ENCODE data around the gene SLC35F4. TPM values are rescaled to one million over a fixed set of nuclear protein-coding genes. Genes with fewer than 3 reads are reported as not detected.

SLC35F4 gene
- total RNA-seq, 1 donor from 2014 or later: not detected

DNA sequence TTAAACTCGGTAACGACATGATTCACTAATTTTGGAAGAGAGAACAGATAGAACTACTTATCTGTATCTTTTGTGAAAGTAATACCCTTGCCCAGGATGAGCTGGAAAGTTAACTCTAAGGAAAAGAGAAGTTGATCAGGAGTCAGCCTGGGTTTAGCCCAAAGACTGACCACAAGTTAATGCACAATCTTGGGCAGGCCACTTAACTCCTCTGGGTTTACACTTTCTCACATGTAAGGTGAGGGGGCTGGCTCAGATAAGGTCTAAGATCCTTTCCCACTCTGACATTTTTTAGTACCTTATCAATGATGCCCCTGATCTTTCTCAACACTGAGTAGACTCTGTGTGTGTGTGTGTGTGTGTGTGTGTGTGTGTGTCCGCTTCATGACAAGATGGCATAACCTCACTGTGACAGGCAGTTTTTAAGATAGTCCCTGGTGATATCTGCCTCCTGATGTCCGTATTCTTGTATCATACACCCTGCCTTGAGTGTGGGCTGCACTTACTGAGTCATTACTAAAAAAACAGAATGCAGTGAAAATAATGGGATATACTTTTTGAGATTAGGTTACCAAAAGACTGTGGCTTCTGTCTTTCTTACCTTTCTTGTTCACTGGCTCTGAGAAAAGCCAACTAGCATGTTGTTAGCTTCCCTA, 316.0 kb downstream of the SLC35F4 start:
- intact Hi-C loops (cut with DNase I): no loop called here
- Histone ChIP-seq H3K36me3 (no peaks in the 10 kb centered on the region), H3K27ac (no peak overlapping the region), H3K4me1 (no peaks in the 10 kb centered on the region), H3K4me3 (no peak overlapping the region), H3K9me3 (peaks cover 7% of the 10 kb centered on the region), H3K27me3 (no peaks in the 10 kb centered on the region)
- no peak for DNase-seq (ENCODE audit: extremely low spot score in 2 of 2)
- TF ChIP-seq POLR2AphosphoS5 (IDR thresholded peaks at IDR 0.05; ENCODE audit: insufficient read depth in 1 of 2, low read depth in 1 of 2) (no peak), POLR2A (IDR thresholded peaks at IDR 0.05) (no peak)
- TF ChIP-seq, protein P1, sequence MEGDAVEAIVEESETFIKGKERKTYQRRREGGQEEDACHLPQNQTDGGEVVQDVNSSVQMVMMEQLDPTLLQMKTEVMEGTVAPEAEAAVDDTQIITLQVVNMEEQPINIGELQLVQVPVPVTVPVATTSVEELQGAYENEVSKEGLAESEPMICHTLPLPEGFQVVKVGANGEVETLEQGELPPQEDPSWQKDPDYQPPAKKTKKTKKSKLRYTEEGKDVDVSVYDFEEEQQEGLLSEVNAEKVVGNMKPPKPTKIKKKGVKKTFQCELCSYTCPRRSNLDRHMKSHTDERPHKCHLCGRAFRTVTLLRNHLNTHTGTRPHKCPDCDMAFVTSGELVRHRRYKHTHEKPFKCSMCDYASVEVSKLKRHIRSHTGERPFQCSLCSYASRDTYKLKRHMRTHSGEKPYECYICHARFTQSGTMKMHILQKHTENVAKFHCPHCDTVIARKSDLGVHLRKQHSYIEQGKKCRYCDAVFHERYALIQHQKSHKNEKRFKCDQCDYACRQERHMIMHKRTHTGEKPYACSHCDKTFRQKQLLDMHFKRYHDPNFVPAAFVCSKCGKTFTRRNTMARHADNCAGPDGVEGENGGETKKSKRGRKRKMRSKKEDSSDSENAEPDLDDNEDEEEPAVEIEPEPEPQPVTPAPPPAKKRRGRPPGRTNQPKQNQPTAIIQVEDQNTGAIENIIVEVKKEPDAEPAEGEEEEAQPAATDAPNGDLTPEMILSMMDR (IDR thresholded peaks at IDR 0.05): no peak

- Histone ChIP-seq H3K27ac (no peak overlapping the region), H3K36me3 (no peaks in the 10 kb centered on the region), H3K27me3 (no peaks in the 10 kb centered on the region), H3K4me3 (no peak overlapping the region), H3K4me1 (no peaks in the 10 kb centered on the region), H3K9me3 (no peaks in the 10 kb centered on the region)
- intact Hi-C loops (cut with DNase I): no loop called here
- DNase-seq (ENCODE audit: extremely low spot score in 2 of 2): no peak
- TF ChIP-seq, protein P1 (IDR thresholded peaks at IDR 0.05): no peak
- TF ChIP-seq POLR2AphosphoS5 (IDR thresholded peaks at IDR 0.05; ENCODE audit: insufficient read depth in 1 of 2, low read depth in 1 of 2) (no peak), POLR2A (IDR thresholded peaks at IDR 0.05) (no peak)
These were observed 316.8 kb downstream of the SLC35F4 start for GRCh38 chr14:57549016-57549564.

GRCh38 chr14:57547131-57547530, 318.8 kb downstream of the SLC35F4 start:
- H3K36me3 ChIP-seq: no peaks in the 10 kb centered on the region
- no peaks in the 10 kb centered on the region for H3K27me3 ChIP-seq
- no peaks in the 10 kb centered on the region for H3K9me3 ChIP-seq
- intact Hi-C loops (cut with DNase I): no loop called here
- TF ChIP-seq POLR2A (IDR thresholded peaks at IDR 0.05) (no peak), POLR2AphosphoS5 (IDR thresholded peaks at IDR 0.05; ENCODE audit: insufficient read depth in 1 of 2, low read depth in 1 of 2) (no peak)
- TF ChIP-seq, protein P1 (IDR thresholded peaks at IDR 0.05): no peak
- no peak overlapping the region for H3K27ac ChIP-seq
- no peak for DNase-seq (ENCODE audit: extremely low spot score in 2 of 2)
- H3K4me3 ChIP-seq: no peak overlapping the region
- no peaks in the 10 kb centered on the region for H3K4me1 ChIP-seq

- Histone ChIP-seq H3K4me3 (no peak overlapping the region), H3K4me1 (no peaks in the 10 kb centered on the region), H3K27ac (no peak overlapping the region), H3K27me3 (no peaks in the 10 kb centered on the region), H3K9me3 (no peaks in the 10 kb centered on the region), H3K36me3 (no peaks in the 10 kb centered on the region)
- intact Hi-C loops (cut with DNase I): no loop called here
- TF ChIP-seq POLR2AphosphoS5 (IDR thresholded peaks at IDR 0.05; ENCODE audit: insufficient read depth in 1 of 2, low read depth in 1 of 2) (no peak), POLR2A (IDR thresholded peaks at IDR 0.05) (no peak)
- TF ChIP-seq, protein P1 (IDR thresholded peaks at IDR 0.05): no peak
- DNase-seq (ENCODE audit: extremely low spot score in 2 of 2): no peak
These were observed 332.7 kb downstream of the SLC35F4 start for GRCh38 chr14:57533214-57533613.

DNA sequence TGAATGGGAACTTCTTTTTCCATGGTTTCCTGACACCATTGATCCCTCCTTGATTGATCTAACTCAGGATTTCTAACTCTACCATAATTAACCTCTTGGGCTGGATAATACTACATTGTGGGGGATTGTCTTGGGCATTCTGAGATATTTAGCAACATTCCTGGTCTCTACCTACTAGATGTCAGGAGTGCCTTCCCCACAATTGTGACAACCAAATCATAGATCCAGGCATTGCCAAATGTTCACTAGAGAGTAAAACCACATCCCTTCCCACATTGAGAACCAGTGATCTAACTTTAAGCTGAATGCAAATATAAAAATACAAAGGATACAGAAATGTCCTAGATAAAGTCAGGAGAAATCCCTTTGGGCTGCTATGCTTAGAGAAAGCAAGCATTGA, 335.3 kb downstream of the SLC35F4 start:
- no peak for DNase-seq (ENCODE audit: extremely low spot score in 2 of 2)
- H3K4me3 ChIP-seq: no peak overlapping the region
- TF ChIP-seq POLR2A (IDR thresholded peaks at IDR 0.05): no peak
- TF ChIP-seq POLR2AphosphoS5 (IDR thresholded peaks at IDR 0.05; ENCODE audit: insufficient read depth in 1 of 2, low read depth in 1 of 2): no peak
- TF ChIP-seq, protein P1 (IDR thresholded peaks at IDR 0.05): no peak
- H3K27ac ChIP-seq: no peak overlapping the region
- no peaks in the 10 kb centered on the region for H3K4me1 ChIP-seq
- H3K9me3 ChIP-seq: no peaks in the 10 kb centered on the region
- intact Hi-C loops (cut with DNase I): no loop called here
- no peaks in the 10 kb centered on the region for H3K27me3 ChIP-seq
- H3K36me3 ChIP-seq: no peaks in the 10 kb centered on the region

Data from vagina (tissue), 2 donors.